Panc1 (cell line): ENCODE results near the gene MGAT5. TPM values are rescaled to one million over a fixed set of nuclear protein-coding genes. Genes with fewer than 3 reads are reported as not detected.

Source experiments
- ATAC-seq: fragments of 200-7000 bp; cut with Tn5 transposase; 2 replicates; pipeline ENCODE4 v1.9.1; 2020; ENCODE audit warnings: mild to moderate bottlenecking, moderate library complexity
- BruUV-seq: library from RNA; stranded (reverse); fragments of 400-500 nt; replicated peaks from 2 replicates; lab custom pipeline; 2021; lab: Mats Ljungman, UMichigan
- CTCF ChIA-PET: fragments of 300-600 bp; sonication (Branson Sonifier 250); formaldehyde crosslinking; loops from one replicate; lab custom pipeline; 2022; ENCODE audit warnings: antibody characterized with exemption; lab: Charles Lee
- POLR2A ChIA-PET: fragments of 300-600 bp; sonication (Branson Sonifier 250); formaldehyde crosslinking; loops from one replicate; lab custom pipeline; 2022; ENCODE audit warnings: antibody characterized with exemption; lab: Charles Lee
- DNase-seq: peaks from one replicate; pipeline ENCODE4 v3.0.0-alpha.2; 2010; ENCODE audit warnings: low read depth, low spot score
- H3K27ac ChIP-seq: 2 replicates; pipeline ENCODE4 v1.5.1; 2011; ENCODE audit warnings: mild to moderate bottlenecking, low read length, inconsistent platforms
- H3K27me3 ChIP-seq: fragments of 200-500 bp; sonication (Bioruptor generic); 2 replicates; pipeline ENCODE4 v1.6.0; 2014; ENCODE audit warnings: low read length, inconsistent platforms; ENCODE audit not compliant: control insufficient read depth, insufficient read depth
- H3K36me3 ChIP-seq: fragments of 200-500 bp; sonication (Bioruptor generic); 2 replicates; pipeline ENCODE4 v1.5.1; 2014; ENCODE audit warnings: inconsistent platforms, mild to moderate bottlenecking, low read length, moderate library complexity; ENCODE audit not compliant: control insufficient read depth, insufficient read depth
- H3K4me1 ChIP-seq: 2 replicates; pipeline ENCODE4 v1.5.1; 2011; ENCODE audit warnings: inconsistent platforms, mild to moderate bottlenecking, low read length, moderate library complexity; ENCODE audit not compliant: control insufficient read depth, insufficient read depth
- H3K4me3 ChIP-seq, 2 experiments: 2 replicates each; pipeline ENCODE4 v1.5.1; 2011 to 2012; ENCODE audit warnings: low read depth in 2 of 2, low read length in 2 of 2, mild to moderate bottlenecking in 2 of 2, inconsistent platforms in 1 of 2, moderate library complexity in 1 of 2
- H3K9me3 ChIP-seq: fragments of 200-500 bp; sonication (Bioruptor generic); 2 replicates; pipeline ENCODE4 v1.5.1; 2014; ENCODE audit warnings: low read depth, mild to moderate bottlenecking, inconsistent platforms, low read length, moderate library complexity; ENCODE audit not compliant: control insufficient read depth, insufficient read depth
- POLR2AphosphoS5 ChIP-seq: IDR thresholded peaks from 2 replicates; pipeline ENCODE4 v1.6.1; 2012; ENCODE audit warnings: mild to moderate bottlenecking, low read depth, low read length, moderate library complexity
- SIN3A ChIP-seq: IDR thresholded peaks from 2 replicates; pipeline ENCODE4 v1.6.1; 2012; ENCODE audit warnings: low read depth, mild to moderate bottlenecking, low read length, moderate library complexity, borderline replicate concordance; ENCODE audit not compliant: insufficient read depth
- TCF7L2 ChIP-seq: IDR thresholded peaks from 2 replicates; pipeline ENCODE4 v1.6.1; 2011; ENCODE audit warnings: mild to moderate bottlenecking, low read depth, low read length, inconsistent platforms
- in situ Hi-C: cut with HindIII; loops from 2 replicates; pipeline ENCODE4 v1.10.0; 2016; ENCODE audit warnings: low sequenced_read_pairs, low pct_unique_long_range_greater_than_20kb
- intact Hi-C: fragments of 100-400 bp; cut with micrococcal nuclease; formaldehyde crosslinking; loops from one replicate; pipeline ENCODE4 v1.10.0; 2022; ENCODE audit not compliant: unreplicated experiment
- total RNA-seq: library from RNA; stranded (reverse); gene quantifications from one replicate; pipeline ENCODE4 v1.2.1, GENCODE V29; 2021; ENCODE audit not compliant: unreplicated experiment
- TF ChIP-seq, protein P1 (sequence below), 2 experiments: IDR thresholded peaks; 2 replicates each; pipeline ENCODE4 v1.6.1; 2011 to 2012; ENCODE audit warnings: low read depth in 2 of 2, control low read depth in 1 of 2, low read length in 1 of 2, mild to moderate bottlenecking in 1 of 2, moderate library complexity in 1 of 2; ENCODE audit not compliant: insufficient read depth in 1 of 2
- TF ChIP-seq, protein P2 (sequence below): fragments of 450-650 bp; IDR thresholded peaks from 2 replicates; pipeline ENCODE4 v1.5.1; 2017; ENCODE audit warnings: mild to moderate bottlenecking

The MGAT5 gene
- total RNA-seq, 1 experiment from 2014 or later = 22.1 TPM

- intact Hi-C loops = no loop called here
- TF ChIP-seq SIN3A = no peak
- TF ChIP-seq, protein P1, sequence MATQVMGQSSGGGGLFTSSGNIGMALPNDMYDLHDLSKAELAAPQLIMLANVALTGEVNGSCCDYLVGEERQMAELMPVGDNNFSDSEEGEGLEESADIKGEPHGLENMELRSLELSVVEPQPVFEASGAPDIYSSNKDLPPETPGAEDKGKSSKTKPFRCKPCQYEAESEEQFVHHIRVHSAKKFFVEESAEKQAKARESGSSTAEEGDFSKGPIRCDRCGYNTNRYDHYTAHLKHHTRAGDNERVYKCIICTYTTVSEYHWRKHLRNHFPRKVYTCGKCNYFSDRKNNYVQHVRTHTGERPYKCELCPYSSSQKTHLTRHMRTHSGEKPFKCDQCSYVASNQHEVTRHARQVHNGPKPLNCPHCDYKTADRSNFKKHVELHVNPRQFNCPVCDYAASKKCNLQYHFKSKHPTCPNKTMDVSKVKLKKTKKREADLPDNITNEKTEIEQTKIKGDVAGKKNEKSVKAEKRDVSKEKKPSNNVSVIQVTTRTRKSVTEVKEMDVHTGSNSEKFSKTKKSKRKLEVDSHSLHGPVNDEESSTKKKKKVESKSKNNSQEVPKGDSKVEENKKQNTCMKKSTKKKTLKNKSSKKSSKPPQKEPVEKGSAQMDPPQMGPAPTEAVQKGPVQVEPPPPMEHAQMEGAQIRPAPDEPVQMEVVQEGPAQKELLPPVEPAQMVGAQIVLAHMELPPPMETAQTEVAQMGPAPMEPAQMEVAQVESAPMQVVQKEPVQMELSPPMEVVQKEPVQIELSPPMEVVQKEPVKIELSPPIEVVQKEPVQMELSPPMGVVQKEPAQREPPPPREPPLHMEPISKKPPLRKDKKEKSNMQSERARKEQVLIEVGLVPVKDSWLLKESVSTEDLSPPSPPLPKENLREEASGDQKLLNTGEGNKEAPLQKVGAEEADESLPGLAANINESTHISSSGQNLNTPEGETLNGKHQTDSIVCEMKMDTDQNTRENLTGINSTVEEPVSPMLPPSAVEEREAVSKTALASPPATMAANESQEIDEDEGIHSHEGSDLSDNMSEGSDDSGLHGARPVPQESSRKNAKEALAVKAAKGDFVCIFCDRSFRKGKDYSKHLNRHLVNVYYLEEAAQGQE (IDR thresholded peaks at IDR 0.05; ENCODE audit: insufficient read depth in 1 of 2, low read depth in 2 of 2, low read length in 1 of 2) = no peak
- CTCF ChIA-PET = no interaction called here
- POLR2A ChIA-PET = no interaction called here
- Histone ChIP-seq H3K36me3 (no peaks in the 10 kb centered on the region), H3K9me3 (no peaks in the 10 kb centered on the region), H3K4me3 (no peak overlapping the region), H3K27ac (no peak overlapping the region), H3K27me3 (no peaks in the 10 kb centered on the region), H3K4me1 (no peaks in the 10 kb centered on the region)
- no TSS peak for BruUV-seq
- DNase-seq = no peak
- no peak for ATAC-seq
- in situ Hi-C loops = no loop called here
Observed at GRCh38 chr2:134344954-134345697, 91.3 kb downstream of the MGAT5 start.

DNA sequence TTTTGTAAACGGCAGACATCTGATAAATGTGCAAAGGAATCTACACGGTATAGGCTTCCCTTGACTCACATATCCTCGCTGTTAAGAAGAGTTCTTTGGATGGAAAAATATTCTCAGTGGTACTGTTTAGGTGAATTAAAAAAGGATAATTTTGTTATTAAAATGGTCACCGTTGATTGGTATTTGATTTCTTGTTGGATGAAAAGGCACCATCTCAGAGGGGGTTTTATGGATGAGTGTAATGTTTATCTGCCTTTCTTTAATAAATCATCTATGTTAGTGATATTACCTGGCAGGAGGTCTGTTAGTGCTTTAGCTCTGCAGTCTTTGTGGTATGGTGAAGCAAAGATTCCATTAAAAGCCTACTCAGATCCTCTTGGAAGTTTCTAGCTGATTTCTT lies 92.3 kb downstream of the MGAT5 start:
- Histone ChIP-seq H3K27me3 (no peaks in the 10 kb centered on the region), H3K9me3 (no peaks in the 10 kb centered on the region), H3K4me3 (no peak overlapping the region), H3K27ac (no peak overlapping the region), H3K36me3 (no peaks in the 10 kb centered on the region), H3K4me1 (no peaks in the 10 kb centered on the region)
- DNase-seq (no peak), ATAC-seq (no peak)
- CTCF ChIA-PET = no interaction called here
- intact Hi-C loops = no loop called here
- TF ChIP-seq, protein P1 (IDR thresholded peaks at IDR 0.05; ENCODE audit: insufficient read depth in 1 of 2, low read depth in 2 of 2, low read length in 1 of 2) = no peak
- TF ChIP-seq SIN3A (no peak), POLR2AphosphoS5 (no peak), TCF7L2 (no peak)
- TF ChIP-seq, protein P2, sequence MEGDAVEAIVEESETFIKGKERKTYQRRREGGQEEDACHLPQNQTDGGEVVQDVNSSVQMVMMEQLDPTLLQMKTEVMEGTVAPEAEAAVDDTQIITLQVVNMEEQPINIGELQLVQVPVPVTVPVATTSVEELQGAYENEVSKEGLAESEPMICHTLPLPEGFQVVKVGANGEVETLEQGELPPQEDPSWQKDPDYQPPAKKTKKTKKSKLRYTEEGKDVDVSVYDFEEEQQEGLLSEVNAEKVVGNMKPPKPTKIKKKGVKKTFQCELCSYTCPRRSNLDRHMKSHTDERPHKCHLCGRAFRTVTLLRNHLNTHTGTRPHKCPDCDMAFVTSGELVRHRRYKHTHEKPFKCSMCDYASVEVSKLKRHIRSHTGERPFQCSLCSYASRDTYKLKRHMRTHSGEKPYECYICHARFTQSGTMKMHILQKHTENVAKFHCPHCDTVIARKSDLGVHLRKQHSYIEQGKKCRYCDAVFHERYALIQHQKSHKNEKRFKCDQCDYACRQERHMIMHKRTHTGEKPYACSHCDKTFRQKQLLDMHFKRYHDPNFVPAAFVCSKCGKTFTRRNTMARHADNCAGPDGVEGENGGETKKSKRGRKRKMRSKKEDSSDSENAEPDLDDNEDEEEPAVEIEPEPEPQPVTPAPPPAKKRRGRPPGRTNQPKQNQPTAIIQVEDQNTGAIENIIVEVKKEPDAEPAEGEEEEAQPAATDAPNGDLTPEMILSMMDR = no peak
- no TSS peak for BruUV-seq
- POLR2A ChIA-PET = no interaction called here
- in situ Hi-C loops = no loop called here
